HG03354 (cell line): ENCODE results near the gene BLOC1S4.

Experiments used
- ATAC-seq: cut with Tn5 transposase; IDR thresholded peaks from one replicate; pipeline ENCODE4 v1.9.1; 2021; ENCODE audit warnings: mild to moderate bottlenecking; ENCODE audit not compliant: unreplicated experiment, poor library complexity, severe bottlenecking

BLOC1S4 gene

GRCh38 chr4:6688879-6689505, 27.0 kb upstream of the BLOC1S4 start:
- ATAC-seq: peak; percentile 84

- ATAC-seq: no peak
These were observed 26.4 kb upstream of the BLOC1S4 start for GRCh38 chr4:6689506-6689960.

GRCh38 chr4:6692379-6692778, 23.6 kb upstream of the BLOC1S4 start:
- no peak for ATAC-seq

- no peak for ATAC-seq
These were observed 23.2 kb upstream of the BLOC1S4 start for GRCh38 chr4:6692806-6693205.

GRCh38 chr4:6693231-6694176, 22.5 kb upstream of the BLOC1S4 start, which contains the start of gene S100P:
S100P (plus strand) TSS chr4:6693878; CDS start chr4:6693933, 55 bp downstream.
- ATAC-seq: no peak

GRCh38 chr4:6694177-6694901, 21.6 kb upstream of the BLOC1S4 start:
- no peak for ATAC-seq

GRCh38 chr4:6695660-6696610, 20.0 kb upstream of the BLOC1S4 start:
- no peak for ATAC-seq

GRCh38 chr4:6696611-6697010, 19.4 kb upstream of the BLOC1S4 start:
- no peak for ATAC-seq

- ATAC-seq: no peak
These were observed 18.8 kb upstream of the BLOC1S4 start for GRCh38 chr4:6697131-6697530.

- no peak for ATAC-seq
These were observed 16.6 kb upstream of the BLOC1S4 start for GRCh38 chr4:6699388-6699787.

GRCh38 chr4:6699903-6700302, 16.1 kb upstream of the BLOC1S4 start:
- no peak for ATAC-seq

- ATAC-seq: no peak
These were observed 14.6 kb upstream of the BLOC1S4 start for GRCh38 chr4:6701371-6701770.

- no peak for ATAC-seq
These were observed 13.2 kb upstream of the BLOC1S4 start for GRCh38 chr4:6702761-6703160.

GRCh38 chr4:6703786-6704185, 12.2 kb upstream of the BLOC1S4 start:
- ATAC-seq: no peak

GRCh38 chr4:6705646-6706045, 10.3 kb upstream of the BLOC1S4 start:
- ATAC-seq: no peak

- ATAC-seq: no peak
These were observed 9.8 kb upstream of the BLOC1S4 start for GRCh38 chr4:6706173-6706572.

- peak; percentile 71 for ATAC-seq
These were observed 6.5 kb upstream of the BLOC1S4 start, which contains the start of gene MRFAP1L1 for GRCh38 chr4:6709230-6710114. MRFAP1L1 (minus strand) TSS chr4:6709865; CDS start chr4:6709629, 236 bp downstream.

- ATAC-seq: no peak
These were observed 5.7 kb upstream of the BLOC1S4 start for GRCh38 chr4:6710282-6710681.
